ENCODE measurements around the gene EDEM3. TPM values are rescaled to one million over a fixed set of nuclear protein-coding genes. Genes with fewer than 3 reads are reported as not detected.
A peak's percentile ranks its signal among the peaks of the same experiment; 100 is the strongest.

EDEM3 gene
- total RNA-seq, 3 donors from 2014 or later (not counting 1 experiment from before 2014, with no cell fraction given) = 8.9 to 15.4 (median 15.1) TPM

DNA sequence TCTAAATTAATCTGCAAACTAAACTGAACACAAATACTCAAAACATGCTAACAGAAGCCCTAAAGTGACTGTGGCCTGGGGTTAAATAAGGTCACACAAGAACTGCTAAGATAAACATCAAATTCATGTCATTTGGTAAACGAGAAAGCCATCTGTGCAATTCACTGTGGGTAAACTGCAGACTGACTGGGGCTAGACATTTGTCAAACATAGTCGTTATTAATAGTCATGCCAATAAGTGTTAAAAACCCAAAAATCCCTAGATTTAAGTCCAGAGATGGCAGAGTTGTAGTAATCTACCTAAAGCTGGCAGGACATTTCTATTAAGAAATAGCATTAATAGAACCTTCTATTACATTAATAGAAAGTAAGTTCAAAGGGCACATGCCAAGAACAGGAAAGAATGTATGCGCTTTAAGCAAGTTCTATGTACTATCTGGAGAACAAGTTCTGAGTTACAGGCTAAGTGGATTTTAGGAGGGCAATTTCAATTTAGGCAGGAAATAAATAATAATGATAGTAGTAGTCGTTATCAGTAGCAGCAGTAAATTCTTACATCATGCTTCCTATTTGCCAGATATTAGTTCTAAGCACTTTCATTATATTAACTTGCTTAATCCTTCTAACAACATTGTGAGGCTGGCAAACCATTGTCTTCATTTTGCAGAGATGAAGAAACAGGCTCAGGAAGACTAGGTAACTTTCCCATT, 8.6 kb downstream of the EDEM3 start:
- Histone ChIP-seq H3K27ac (ENCODE audit: low read length) (no peak overlapping the region), H3K9me3 (ENCODE audit: control insufficient read depth, insufficient read depth, low read length) (no peaks in the 10 kb centered on the region), H3K36me3 (ENCODE audit: control insufficient read depth, insufficient read depth, low read length) (no peaks in the 10 kb centered on the region), H3K4me3 (ENCODE audit: low read length) (no peak overlapping the region), H3K27me3 (ENCODE audit: control insufficient read depth, insufficient read depth, low read length) (no peaks in the 10 kb centered on the region), H3K4me1 (ENCODE audit: control insufficient read depth, insufficient read depth, low read length) (peaks cover 5% of the 10 kb centered on the region)
- no peaks in the 10 kb centered on the region for H3K27me3 Mint-ChIP-seq (ENCODE audit: low read depth in 2 of 2)
- intact Hi-C loops (cut with micrococcal nuclease) = no loop called here
- H3K27ac Mint-ChIP-seq = peak overlapping the region; percentile 23 to 45
- peak in 1 of 2 donors; percentile 67 for DNase-seq
- no peaks in the 10 kb centered on the region for H3K9me3 Mint-ChIP-seq
- H3K4me1 Mint-ChIP-seq = peaks cover 14 to 15% of the 10 kb centered on the region in 2 donors
- 39% methylated on average over 3 of the region's 4 CpGs for WGBS (ENCODE audit: insufficient coverage)
- H3K4me3 Mint-ChIP-seq = no peak overlapping the region
- ATAC-seq = peak in 1 of 3 donors; percentile 46
- no peaks in the 10 kb centered on the region for H3K36me3 Mint-ChIP-seq
- TF ChIP-seq, protein P1, sequence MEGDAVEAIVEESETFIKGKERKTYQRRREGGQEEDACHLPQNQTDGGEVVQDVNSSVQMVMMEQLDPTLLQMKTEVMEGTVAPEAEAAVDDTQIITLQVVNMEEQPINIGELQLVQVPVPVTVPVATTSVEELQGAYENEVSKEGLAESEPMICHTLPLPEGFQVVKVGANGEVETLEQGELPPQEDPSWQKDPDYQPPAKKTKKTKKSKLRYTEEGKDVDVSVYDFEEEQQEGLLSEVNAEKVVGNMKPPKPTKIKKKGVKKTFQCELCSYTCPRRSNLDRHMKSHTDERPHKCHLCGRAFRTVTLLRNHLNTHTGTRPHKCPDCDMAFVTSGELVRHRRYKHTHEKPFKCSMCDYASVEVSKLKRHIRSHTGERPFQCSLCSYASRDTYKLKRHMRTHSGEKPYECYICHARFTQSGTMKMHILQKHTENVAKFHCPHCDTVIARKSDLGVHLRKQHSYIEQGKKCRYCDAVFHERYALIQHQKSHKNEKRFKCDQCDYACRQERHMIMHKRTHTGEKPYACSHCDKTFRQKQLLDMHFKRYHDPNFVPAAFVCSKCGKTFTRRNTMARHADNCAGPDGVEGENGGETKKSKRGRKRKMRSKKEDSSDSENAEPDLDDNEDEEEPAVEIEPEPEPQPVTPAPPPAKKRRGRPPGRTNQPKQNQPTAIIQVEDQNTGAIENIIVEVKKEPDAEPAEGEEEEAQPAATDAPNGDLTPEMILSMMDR (IDR thresholded peaks at IDR 0.05) = no peak

DNA sequence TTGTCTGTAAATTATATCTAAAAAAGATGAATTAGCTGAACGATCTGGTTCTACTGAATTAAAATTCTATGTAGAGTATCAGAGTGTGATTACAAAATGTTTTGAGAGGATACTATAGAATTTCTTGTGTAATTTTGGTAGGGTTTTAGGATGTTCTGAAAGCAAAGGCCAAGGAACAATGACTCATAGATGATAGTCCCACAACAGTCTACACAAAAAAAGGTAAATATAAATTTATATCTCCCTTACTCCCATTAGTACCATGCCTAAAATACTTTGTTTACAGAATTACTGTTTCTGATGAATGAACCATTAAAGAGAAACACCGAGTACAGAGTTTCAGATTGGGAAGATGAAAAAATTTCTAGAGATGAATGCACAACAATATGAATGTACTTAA, 9.5 kb downstream of the EDEM3 start:
- no peaks in the 10 kb centered on the region for H3K9me3 Mint-ChIP-seq
- no peak overlapping the region for H3K27ac Mint-ChIP-seq
- H3K4me1 ChIP-seq (ENCODE audit: control insufficient read depth, insufficient read depth, low read length) = peaks cover 5% of the 10 kb centered on the region
- no peaks in the 10 kb centered on the region for H3K36me3 Mint-ChIP-seq
- H3K36me3 ChIP-seq (ENCODE audit: control insufficient read depth, insufficient read depth, low read length) = no peaks in the 10 kb centered on the region
- H3K27ac ChIP-seq (ENCODE audit: low read length) = no peak overlapping the region
- H3K27me3 Mint-ChIP-seq (ENCODE audit: low read depth in 2 of 2) = no peaks in the 10 kb centered on the region
- no peaks in the 10 kb centered on the region for H3K9me3 ChIP-seq (ENCODE audit: control insufficient read depth, insufficient read depth, low read length)
- no peak for DNase-seq
- WGBS (ENCODE audit: insufficient coverage) = no CpG with 5 or more reads among the region's 2 CpGs
- no peak for ATAC-seq
- H3K4me3 Mint-ChIP-seq = no peak overlapping the region
- intact Hi-C loops (cut with micrococcal nuclease) = no loop called here
- H3K4me1 Mint-ChIP-seq = peaks cover 14 to 15% of the 10 kb centered on the region in 2 donors
- TF ChIP-seq, protein P1 (IDR thresholded peaks at IDR 0.05) = no peak
- no peak overlapping the region for H3K4me3 ChIP-seq (ENCODE audit: low read length)
- H3K27me3 ChIP-seq (ENCODE audit: control insufficient read depth, insufficient read depth, low read length) = no peaks in the 10 kb centered on the region

DNA sequence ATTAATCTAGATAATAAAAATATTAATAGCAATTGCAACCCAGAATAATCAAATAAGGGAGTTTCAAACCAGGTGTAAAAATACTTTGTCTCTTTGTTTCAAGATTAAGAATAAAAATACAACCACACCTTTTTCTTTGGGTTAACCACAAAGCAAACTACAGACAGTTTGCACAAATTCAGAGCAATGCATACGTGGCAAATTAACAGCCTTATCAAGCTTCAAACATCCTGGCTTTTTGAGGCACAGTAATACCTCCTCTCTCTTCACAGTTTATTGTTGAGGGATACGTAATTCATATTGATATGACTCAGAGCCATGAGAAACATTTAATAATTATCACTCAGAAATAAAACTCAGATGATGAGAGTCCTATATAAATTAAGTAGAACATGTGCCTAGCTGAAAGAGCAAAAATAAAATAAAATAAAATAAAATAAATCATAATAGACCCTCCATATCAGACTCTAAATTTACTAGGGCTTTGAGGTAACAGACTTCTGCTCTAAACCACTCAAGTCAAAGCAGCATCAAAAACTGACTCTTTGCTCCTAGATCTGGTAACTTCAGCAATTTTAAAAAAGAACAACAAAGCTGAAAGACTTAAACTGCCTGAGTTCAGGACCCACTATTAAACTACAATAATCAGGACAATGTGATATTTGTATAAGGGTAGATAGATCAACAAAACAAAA, 11.4 kb downstream of the EDEM3 start:
- TF ChIP-seq, protein P1 (IDR thresholded peaks at IDR 0.05) = no peak
- DNase-seq (peak in 1 of 2 donors; percentile 82), ATAC-seq (peak; percentile 87 to 97 (median 91))
- no peaks in the 10 kb centered on the region for H3K9me3 Mint-ChIP-seq
- H3K27me3 Mint-ChIP-seq (ENCODE audit: low read depth in 2 of 2) = no peaks in the 10 kb centered on the region
- no peaks in the 10 kb centered on the region for H3K27me3 ChIP-seq (ENCODE audit: control insufficient read depth, insufficient read depth, low read length)
- WGBS (ENCODE audit: insufficient coverage) = no CpG with 5 or more reads among the region's 2 CpGs
- peak overlapping the region; percentile 53 to 83 for H3K27ac Mint-ChIP-seq
- H3K9me3 ChIP-seq (ENCODE audit: control insufficient read depth, insufficient read depth, low read length) = no peaks in the 10 kb centered on the region
- no peaks in the 10 kb centered on the region for H3K36me3 Mint-ChIP-seq
- no peaks in the 10 kb centered on the region for H3K36me3 ChIP-seq (ENCODE audit: control insufficient read depth, insufficient read depth, low read length)
- peak overlapping the region; percentile 25 for H3K4me3 Mint-ChIP-seq
- peaks cover 5% of the 10 kb centered on the region for H3K4me1 ChIP-seq (ENCODE audit: control insufficient read depth, insufficient read depth, low read length)
- H3K4me3 ChIP-seq (ENCODE audit: low read length) = no peak overlapping the region
- H3K27ac ChIP-seq (ENCODE audit: low read length) = no peak overlapping the region
- H3K4me1 Mint-ChIP-seq = peaks cover 14 to 15% of the 10 kb centered on the region in 2 donors
- intact Hi-C loops (cut with micrococcal nuclease) = no loop called here

Data from natural killer cell (primary cell).